Measurements from ENCODE around the gene RNF212. TPM values are rescaled to one million over a fixed set of nuclear protein-coding genes. Genes with fewer than 3 reads are reported as not detected.

Gene RNF212
- total and polyA plus RNA-seq, 12 donors, result 0.21 to 2.1 (median 0.31) TPM; not detected in 4

- ATAC-seq, result no peak
- no peak for DNase-seq
- Histone ChIP-seq H3K9me3 (no peaks in the 10 kb centered on the region), H3K4me3 (no peak overlapping the region), H3K36me3 (no peaks in the 10 kb centered on the region), H3K4me1 (no peaks in the 10 kb centered on the region), H3K27me3 (peaks cover 11 to 59% (median 54%) of the 10 kb centered on the region in 7 donors), H3K27ac (no peak overlapping the region)
- TF ChIP-seq CTCF (IDR thresholded peaks at IDR 0.05), result no peak
- WGBS, 2 donors, result 62 to 66% methylated on average over 8 of the region's 8 CpGs
- intact Hi-C loops (cut with DNase I), result no loop called here
These were observed 3.4 kb downstream of the RNF212 start for GRCh38 chr4:1109898-1110506.

- DNase-seq (no peak), ATAC-seq (no peak)
- intact Hi-C loops (cut with DNase I), result no loop called here
- H3K27me3 ChIP-seq, result peaks cover 11 to 54% (median 47%) of the 10 kb centered on the region in 7 donors
- no peak overlapping the region for H3K4me3 ChIP-seq
- no peaks in the 10 kb centered on the region for H3K36me3 ChIP-seq
- H3K4me1 ChIP-seq, result no peaks in the 10 kb centered on the region
- no peaks in the 10 kb centered on the region for H3K9me3 ChIP-seq
- no peak overlapping the region for H3K27ac ChIP-seq
- WGBS, 2 donors, result 74 to 80% methylated on average over 2 of the region's 2 CpGs
- TF ChIP-seq CTCF (IDR thresholded peaks at IDR 0.05), result no peak
These were observed 4.0 kb downstream of the RNF212 start for GRCh38 chr4:1109333-1109732.

- H3K27ac ChIP-seq, result no peak overlapping the region
- 57 to 66% methylated on average over 10 of the region's 10 CpGs for WGBS, 2 donors
- no peaks in the 10 kb centered on the region for H3K36me3 ChIP-seq
- intact Hi-C loops (cut with DNase I), result no loop called here
- H3K4me1 ChIP-seq, result no peaks in the 10 kb centered on the region
- H3K4me3 ChIP-seq, result no peak overlapping the region
- DNase-seq (no peak), ATAC-seq (no peak)
- no peaks in the 10 kb centered on the region for H3K9me3 ChIP-seq
- TF ChIP-seq CTCF (IDR thresholded peaks at IDR 0.05), result no peak
- peaks cover 0 to 26% (median 20%) of the 10 kb centered on the region in 7 donors for H3K27me3 ChIP-seq
These were observed 7.7 kb downstream of the RNF212 start for GRCh38 chr4:1105662-1106061.

- TF ChIP-seq CTCF (IDR thresholded peaks at IDR 0.05), result no peak
- WGBS, 2 donors, result 73 to 75% methylated on average over 12 of the region's 12 CpGs
- intact Hi-C loops (cut with DNase I), result no loop called here
These were observed 8.3 kb downstream of the RNF212 start for GRCh38 chr4:1105067-1105466.

More at GRCh38 chr4:1105067-1105466, 8.3 kb downstream of the RNF212 start:
- Histone ChIP-seq H3K4me1 (no peaks in the 10 kb centered on the region), H3K27me3 (peaks cover 0 to 23% (median 15%) of the 10 kb centered on the region in 7 donors), H3K4me3 (no peak overlapping the region), H3K36me3 (no peaks in the 10 kb centered on the region), H3K9me3 (no peaks in the 10 kb centered on the region), H3K27ac (no peak overlapping the region)
- ATAC-seq (no peak), DNase-seq (no peak)
